Kidney (tissue), 14 donors: ENCODE results near the gene SERINC1. TPM values are rescaled to one million over a fixed set of nuclear protein-coding genes. Genes with fewer than 3 reads are reported as not detected.

Experiments
- DNase-seq, 5 donors: peaks; one replicate each; pipeline ENCODE4 v3.0.0-alpha.2; 2013 to 2020
- FAIRE-seq: peaks from 2 replicates; lab custom pipeline; 2012; peaks lifted over from hg19 to GRCh38; lab: Jason Lieb, UNC
- H3K27ac ChIP-seq, 2 donors: one replicate each; pipeline ENCODE4 v1.7.0; 2013; ENCODE audit warnings: low read depth in 2 of 2, low read length in 2 of 2, inconsistent platforms in 1 of 2
- H3K27me3 ChIP-seq: one replicate; pipeline ENCODE4 v1.7.1; 2013; ENCODE audit warnings: low read length, inconsistent platforms; ENCODE audit not compliant: control insufficient read depth, insufficient read depth
- H3K36me3 ChIP-seq, 3 donors: one replicate each; pipeline versions ENCODE4 v1.7.0 to v1.7.1; 2013; ENCODE audit warnings: low read length in 3 of 3, control low read depth in 1 of 3, inconsistent platforms in 1 of 3; ENCODE audit not compliant: insufficient read depth in 3 of 3, control insufficient read depth in 2 of 3
- H3K4me1 ChIP-seq, 3 donors: one replicate each; pipeline versions ENCODE4 v1.7.0 to v1.7.1; 2013; ENCODE audit warnings: low read length in 3 of 3, inconsistent platforms in 1 of 3, low read depth in 1 of 3; ENCODE audit not compliant: control insufficient read depth in 2 of 3, insufficient read depth in 2 of 3
- H3K4me3 ChIP-seq, 3 donors: one replicate each; pipeline versions ENCODE4 v1.7.0 to v1.8.1; 2013; ENCODE audit warnings: low read length in 3 of 3, control low read depth in 1 of 3, inconsistent platforms in 1 of 3
- H3K9ac ChIP-seq, 3 donors: one replicate each; pipeline versions ENCODE4 v1.7.0 to v1.7.1; 2013; ENCODE audit warnings: low read length in 3 of 3, control low read depth in 1 of 3, inconsistent platforms in 1 of 3
- H3K9me3 ChIP-seq, 3 donors: one replicate each; pipeline versions ENCODE4 v1.7.0 to v1.7.1; 2013; ENCODE audit warnings: low read length in 3 of 3, control low read depth in 1 of 3, inconsistent platforms in 1 of 3; ENCODE audit not compliant: control insufficient read depth in 2 of 3, insufficient read depth in 1 of 3
- intact Hi-C: fragments of 100-400 bp; cut with DNase I; formaldehyde crosslinking; loops from one replicate; pipeline ENCODE4 v1.11.1; 2022
- polyA plus RNA-seq: library from polyadenylated mRNA; stranded (reverse); fragments of 350-450 nt; fragmentation: Illumina TruSeq; extraction: RNeasy Lipid Tissue Mini Kit (QIAGEN cat#74804); gene quantifications from one replicate; pipeline ENCODE4 v1.2.3, GENCODE V29; 2014; ENCODE audit warnings: low read depth, low replicate concordance; ENCODE audit not compliant: insufficient read depth
- total RNA-seq: library from RNA; stranded (reverse); fragmentation: NEBNext Ultra II Directional; extraction: Animal tissue kit (Norgen Biotek cat#: 25700); gene quantifications from one replicate; pipeline ENCODE4 v1.2.1, GENCODE V29; 2021
- TF ChIP-seq, protein P1 (sequence below): IDR thresholded peaks from 3 replicates; pipeline ENCODE4 v1.5.1; 2012; ENCODE audit warnings: mild to moderate bottlenecking, moderate library complexity, borderline replicate concordance; ENCODE audit not compliant: insufficient read depth; ENCODE audit errors: extremely low read depth
- donor health status: control.
- donor health status: control.
- donor health status: control.
- donor health status: control.
- donor health status: control.
- donor health status: DM: yes; HTN: yes; CAD: no.
- donor health status: Normal renal cell carcinoma (clear cell type).

Gene SERINC1
- total and polyA plus RNA-seq, 2 donors from 2014 or later = 130 to 214 TPM

DNA sequence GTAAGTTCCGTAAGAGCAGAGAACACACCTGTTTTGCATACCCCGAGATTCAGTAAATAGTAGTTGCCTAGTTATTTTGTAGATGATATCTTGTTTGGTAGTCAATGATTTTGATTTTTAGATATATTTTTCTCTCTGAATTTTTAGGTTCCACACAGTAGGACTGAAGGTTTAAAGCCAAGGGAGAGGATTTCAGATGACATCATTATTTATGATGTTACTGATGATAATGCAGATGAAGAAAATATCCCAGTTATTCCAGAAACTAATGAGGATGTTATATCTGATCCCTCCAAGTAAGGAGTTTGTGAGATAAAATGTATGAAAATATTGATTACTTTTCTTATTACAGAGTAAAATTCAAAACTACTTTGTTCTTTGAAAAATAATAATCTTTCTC, 49.6 kb downstream of the SERINC1 start:
- DNase-seq (no peak), FAIRE-seq (no peak)
- intact Hi-C loops = no loop called here
- no peak overlapping the region for H3K4me3 ChIP-seq
- H3K27me3 ChIP-seq = no peaks in the 10 kb centered on the region
- no peaks in the 10 kb centered on the region for H3K4me1 ChIP-seq
- TF ChIP-seq, protein P1, sequence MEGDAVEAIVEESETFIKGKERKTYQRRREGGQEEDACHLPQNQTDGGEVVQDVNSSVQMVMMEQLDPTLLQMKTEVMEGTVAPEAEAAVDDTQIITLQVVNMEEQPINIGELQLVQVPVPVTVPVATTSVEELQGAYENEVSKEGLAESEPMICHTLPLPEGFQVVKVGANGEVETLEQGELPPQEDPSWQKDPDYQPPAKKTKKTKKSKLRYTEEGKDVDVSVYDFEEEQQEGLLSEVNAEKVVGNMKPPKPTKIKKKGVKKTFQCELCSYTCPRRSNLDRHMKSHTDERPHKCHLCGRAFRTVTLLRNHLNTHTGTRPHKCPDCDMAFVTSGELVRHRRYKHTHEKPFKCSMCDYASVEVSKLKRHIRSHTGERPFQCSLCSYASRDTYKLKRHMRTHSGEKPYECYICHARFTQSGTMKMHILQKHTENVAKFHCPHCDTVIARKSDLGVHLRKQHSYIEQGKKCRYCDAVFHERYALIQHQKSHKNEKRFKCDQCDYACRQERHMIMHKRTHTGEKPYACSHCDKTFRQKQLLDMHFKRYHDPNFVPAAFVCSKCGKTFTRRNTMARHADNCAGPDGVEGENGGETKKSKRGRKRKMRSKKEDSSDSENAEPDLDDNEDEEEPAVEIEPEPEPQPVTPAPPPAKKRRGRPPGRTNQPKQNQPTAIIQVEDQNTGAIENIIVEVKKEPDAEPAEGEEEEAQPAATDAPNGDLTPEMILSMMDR = no peak
- peaks cover 0 to 10% (median 5%) of the 10 kb centered on the region in 3 donors for H3K36me3 ChIP-seq
- no peak overlapping the region for H3K27ac ChIP-seq
- H3K9me3 ChIP-seq = no peaks in the 10 kb centered on the region
- H3K9ac ChIP-seq = no peak overlapping the region

DNA sequence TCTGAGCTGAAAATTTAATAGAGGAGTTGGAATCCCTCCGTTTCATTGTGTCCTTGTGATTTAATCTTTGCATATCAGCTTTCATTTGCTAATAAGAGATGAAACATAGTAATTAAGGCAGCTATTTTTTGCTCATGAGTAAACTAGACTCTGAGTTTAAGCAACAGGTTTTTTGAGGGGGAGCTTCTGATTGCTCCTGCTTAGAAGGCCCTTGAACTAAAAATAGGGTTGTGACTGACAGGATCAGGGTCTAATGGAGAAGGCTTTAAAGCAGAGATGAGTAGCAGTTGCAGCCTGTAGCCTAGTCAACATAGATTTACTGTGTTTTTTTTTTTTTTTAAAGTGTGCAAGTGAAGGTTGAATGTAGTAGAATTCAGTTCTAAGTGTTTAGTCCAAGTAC, 54.8 kb downstream of the SERINC1 start:
- peaks cover 0 to 6% (median 5%) of the 10 kb centered on the region in 3 donors for H3K36me3 ChIP-seq
- H3K4me3 ChIP-seq = no peak overlapping the region
- no peak overlapping the region for H3K27ac ChIP-seq
- FAIRE-seq (no peak), DNase-seq (peak in 1 of 5 donors; percentile 9)
- no peaks in the 10 kb centered on the region for H3K4me1 ChIP-seq
- H3K9me3 ChIP-seq = no peaks in the 10 kb centered on the region
- TF ChIP-seq, protein P1 = no peak
- no peaks in the 10 kb centered on the region for H3K27me3 ChIP-seq
- H3K9ac ChIP-seq = no peak overlapping the region
- intact Hi-C loops = no loop called here

DNA sequence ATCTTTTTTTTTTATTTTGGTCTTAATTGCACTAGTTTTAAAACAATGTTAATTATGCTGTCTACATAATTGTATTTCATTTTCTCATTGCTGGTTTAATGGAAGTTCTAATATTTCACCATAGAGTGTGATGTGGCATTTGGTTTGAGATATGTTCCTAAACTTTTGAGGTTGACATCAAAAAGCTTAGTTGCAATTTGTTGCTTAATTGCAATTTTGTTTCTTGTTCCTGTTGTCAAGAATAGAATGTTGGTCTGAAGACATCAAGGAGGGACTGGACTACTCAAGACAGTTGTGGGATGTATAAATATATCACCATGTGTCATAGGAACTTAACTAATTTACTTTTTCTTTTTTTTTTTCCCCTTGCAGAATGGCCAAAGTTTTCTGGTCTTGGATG, 59.6 kb downstream of the SERINC1 start:
- H3K9ac ChIP-seq = no peak overlapping the region
- FAIRE-seq (no peak), DNase-seq (no peak)
- no peaks in the 10 kb centered on the region for H3K9me3 ChIP-seq
- H3K27me3 ChIP-seq = no peaks in the 10 kb centered on the region
- intact Hi-C loops = no loop called here
- no peak overlapping the region for H3K4me3 ChIP-seq
- no peak overlapping the region for H3K27ac ChIP-seq
- TF ChIP-seq, protein P1 = no peak
- H3K4me1 ChIP-seq = no peaks in the 10 kb centered on the region
- peaks cover 0 to 8% (median 0%) of the 10 kb centered on the region in 3 donors for H3K36me3 ChIP-seq
